Measurements from ENCODE around the gene MGLL.

Gene MGLL

GRCh38 chr3:127700406-127700805, 121.9 kb downstream of the MGLL start:
- no peak for DNase-seq

GRCh38 chr3:127699416-127700300, 122.7 kb downstream of the MGLL start:
- peak; percentile 8 for DNase-seq

- no peak for DNase-seq
These were observed 123.5 kb downstream of the MGLL start for GRCh38 chr3:127698691-127699415.

GRCh38 chr3:127698286-127698685, 124.0 kb downstream of the MGLL start:
- DNase-seq: no peak

GRCh38 chr3:127697551-127698240, 124.6 kb downstream of the MGLL start:
- DNase-seq: peak; percentile 96

GRCh38 chr3:127694467-127695215, 127.7 kb downstream of the MGLL start:
- DNase-seq: peak; percentile 24

- DNase-seq: no peak
These were observed 128.9 kb downstream of the MGLL start for GRCh38 chr3:127693336-127693843.

- DNase-seq: no peak
These were observed 129.6 kb downstream of the MGLL start for GRCh38 chr3:127692501-127693335.

- no peak for DNase-seq
These were observed 130.3 kb downstream of the MGLL start for GRCh38 chr3:127691974-127692373.

- no peak for DNase-seq
These were observed 130.8 kb downstream of the MGLL start for GRCh38 chr3:127691489-127691888.

- peak; percentile 23 for DNase-seq
These were observed 131.4 kb downstream of the MGLL start for GRCh38 chr3:127690823-127691452.

GRCh38 chr3:127690106-127690505, 132.2 kb downstream of the MGLL start:
- no peak for DNase-seq

GRCh38 chr3:127689266-127689860, 133.0 kb downstream of the MGLL start:
- DNase-seq: no peak

- peak; percentile 94 for DNase-seq
These were observed 133.7 kb downstream of the MGLL start for GRCh38 chr3:127688416-127689265.

- DNase-seq: no peak
These were observed 134.3 kb downstream of the MGLL start for GRCh38 chr3:127688022-127688415.

GRCh38 chr3:127687228-127687737, 135.0 kb downstream of the MGLL start:
- no peak for DNase-seq

GRCh38 chr3:127686512-127686894, 135.8 kb downstream of the MGLL start:
- no peak for DNase-seq

GRCh38 chr3:127685708-127686511, 136.4 kb downstream of the MGLL start:
- DNase-seq: no peak
